ENCODE data around the gene TRIM47. TPM values are rescaled to one million over a fixed set of nuclear protein-coding genes. Genes with fewer than 3 reads are reported as not detected.

The TRIM47 gene
- total and polyA plus RNA-seq, 2 of the 13 experiments (the other 11 are each of a cell fraction or from before 2014, with no cell fraction given), result 33.5 to 82.0 TPM

GRCh38 chr17:75861927-75862317 is 16.5 kb downstream of the TRIM47 start (continued):
- TF ChIP-seq, protein P1, sequence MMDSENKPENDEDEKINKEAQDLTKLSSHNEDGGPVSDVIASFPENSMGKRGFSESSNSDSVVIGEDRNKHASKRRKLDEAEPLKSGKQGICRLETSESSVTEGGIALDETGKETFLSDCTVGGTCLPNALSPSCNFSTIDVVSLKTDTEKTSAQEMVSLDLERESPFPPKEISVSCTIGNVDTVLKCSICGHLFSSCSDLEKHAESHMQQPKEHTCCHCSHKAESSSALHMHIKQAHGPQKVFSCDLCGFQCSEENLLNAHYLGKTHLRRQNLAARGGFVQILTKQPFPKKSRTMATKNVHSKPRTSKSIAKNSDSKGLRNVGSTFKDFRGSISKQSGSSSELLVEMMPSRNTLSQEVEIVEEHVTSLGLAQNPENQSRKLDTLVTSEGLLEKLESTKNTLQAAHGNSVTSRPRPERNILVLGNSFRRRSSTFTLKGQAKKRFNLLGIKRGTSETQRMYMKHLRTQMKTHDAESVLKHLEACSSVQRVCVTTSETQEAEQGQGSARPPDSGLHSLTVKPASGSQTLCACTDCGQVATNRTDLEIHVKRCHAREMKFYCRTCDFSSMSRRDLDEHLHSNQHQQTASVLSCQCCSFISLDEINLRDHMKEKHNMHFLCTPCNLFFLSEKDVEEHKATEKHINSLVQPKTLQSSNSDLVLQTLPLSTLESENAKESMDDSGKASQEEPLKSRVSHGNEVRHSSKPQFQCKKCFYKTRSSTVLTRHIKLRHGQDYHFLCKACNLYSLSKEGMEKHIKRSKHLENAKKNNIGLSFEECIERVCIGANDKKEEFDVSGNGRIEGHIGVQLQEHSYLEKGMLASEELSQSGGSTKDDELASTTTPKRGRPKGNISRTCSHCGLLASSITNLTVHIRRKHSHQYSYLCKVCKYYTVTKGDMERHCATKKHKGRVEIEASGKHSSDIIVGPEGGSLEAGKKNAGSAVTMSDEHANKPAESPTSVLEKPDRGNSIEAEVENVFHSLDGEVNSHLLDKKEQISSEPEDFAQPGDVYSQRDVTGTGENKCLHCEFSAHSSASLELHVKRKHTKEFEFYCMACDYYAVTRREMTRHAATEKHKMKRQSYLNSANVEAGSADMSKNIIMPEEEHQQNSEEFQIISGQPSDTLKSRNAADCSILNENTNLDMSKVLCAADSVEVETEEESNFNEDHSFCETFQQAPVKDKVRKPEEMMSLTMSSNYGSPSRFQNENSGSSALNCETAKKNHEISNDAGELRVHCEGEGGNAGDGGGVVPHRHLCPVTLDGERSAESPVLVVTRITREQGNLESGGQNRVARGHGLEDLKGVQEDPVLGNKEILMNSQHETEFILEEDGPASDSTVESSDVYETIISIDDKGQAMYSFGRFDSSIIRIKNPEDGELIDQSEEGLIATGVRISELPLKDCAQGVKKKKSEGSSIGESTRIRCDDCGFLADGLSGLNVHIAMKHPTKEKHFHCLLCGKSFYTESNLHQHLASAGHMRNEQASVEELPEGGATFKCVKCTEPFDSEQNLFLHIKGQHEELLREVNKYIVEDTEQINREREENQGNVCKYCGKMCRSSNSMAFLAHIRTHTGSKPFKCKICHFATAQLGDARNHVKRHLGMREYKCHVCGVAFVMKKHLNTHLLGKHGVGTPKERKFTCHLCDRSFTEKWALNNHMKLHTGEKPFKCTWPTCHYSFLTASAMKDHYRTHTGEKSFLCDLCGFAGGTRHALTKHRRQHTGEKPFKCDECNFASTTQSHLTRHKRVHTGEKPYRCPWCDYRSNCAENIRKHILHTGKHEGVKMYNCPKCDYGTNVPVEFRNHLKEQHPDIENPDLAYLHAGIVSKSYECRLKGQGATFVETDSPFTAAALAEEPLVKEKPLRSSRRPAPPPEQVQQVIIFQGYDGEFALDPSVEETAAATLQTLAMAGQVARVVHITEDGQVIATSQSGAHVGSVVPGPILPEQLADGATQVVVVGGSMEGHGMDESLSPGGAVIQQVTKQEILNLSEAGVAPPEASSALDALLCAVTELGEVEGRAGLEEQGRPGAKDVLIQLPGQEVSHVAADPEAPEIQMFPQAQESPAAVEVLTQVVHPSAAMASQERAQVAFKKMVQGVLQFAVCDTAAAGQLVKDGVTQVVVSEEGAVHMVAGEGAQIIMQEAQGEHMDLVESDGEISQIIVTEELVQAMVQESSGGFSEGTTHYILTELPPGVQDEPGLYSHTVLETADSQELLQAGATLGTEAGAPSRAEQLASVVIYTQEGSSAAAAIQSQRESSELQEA (CRISPR knock-in tag; IDR thresholded peaks at IDR 0.05; ENCODE audit: not compliant biosample characterization), result no peak
- TF ChIP-seq, protein P2, sequence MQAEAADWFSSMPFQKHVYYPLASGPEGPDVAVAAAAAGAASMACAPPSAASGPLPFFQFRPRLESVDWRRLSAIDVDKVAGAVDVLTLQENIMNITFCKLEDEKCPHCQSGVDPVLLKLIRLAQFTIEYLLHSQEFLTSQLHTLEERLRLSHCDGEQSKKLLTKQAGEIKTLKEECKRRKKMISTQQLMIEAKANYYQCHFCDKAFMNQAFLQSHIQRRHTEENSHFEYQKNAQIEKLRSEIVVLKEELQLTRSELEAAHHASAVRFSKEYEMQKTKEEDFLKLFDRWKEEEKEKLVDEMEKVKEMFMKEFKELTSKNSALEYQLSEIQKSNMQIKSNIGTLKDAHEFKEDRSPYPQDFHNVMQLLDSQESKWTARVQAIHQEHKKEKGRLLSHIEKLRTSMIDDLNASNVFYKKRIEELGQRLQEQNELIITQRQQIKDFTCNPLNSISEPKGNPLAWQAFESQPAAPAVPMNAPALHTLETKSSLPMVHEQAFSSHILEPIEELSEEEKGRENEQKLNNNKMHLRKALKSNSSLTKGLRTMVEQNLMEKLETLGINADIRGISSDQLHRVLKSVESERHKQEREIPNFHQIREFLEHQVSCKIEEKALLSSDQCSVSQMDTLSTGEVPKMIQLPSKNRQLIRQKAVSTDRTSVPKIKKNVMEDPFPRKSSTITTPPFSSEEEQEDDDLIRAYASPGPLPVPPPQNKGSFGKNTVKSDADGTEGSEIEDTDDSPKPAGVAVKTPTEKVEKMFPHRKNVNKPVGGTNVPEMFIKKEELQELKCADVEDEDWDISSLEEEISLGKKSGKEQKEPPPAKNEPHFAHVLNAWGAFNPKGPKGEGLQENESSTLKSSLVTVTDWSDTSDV (CRISPR knock-in tag; IDR thresholded peaks at IDR 0.05), result 0 out of 2 replicates have a peak, but pooled peaks have one; percentile 35
- no peak for TF ChIP-seq BHLHE40 (IDR thresholded peaks at IDR 0.05; ENCODE audit: low read length)
- 0 out of 2 replicates have a peak, but pooled peaks have one; percentile 20 for TF ChIP-seq FOXO1 (CRISPR knock-in tag; IDR thresholded peaks at IDR 0.05)
- 0 out of 2 replicates have a peak, but pooled peaks have one; percentile 4 for TF ChIP-seq ZNF550 (CRISPR knock-in tag; IDR thresholded peaks at IDR 0.05; ENCODE audit: borderline replicate concordance)

Data from HepG2 (cell line).